Gastroesophageal sphincter (tissue), 3 donors: Measurements from ENCODE around the gene SPACA9.

ENCODE experiments used
- POLR2A ChIP-seq, 2 donors: fragments of 450-650 bp; IDR thresholded peaks; one replicate each; pipeline ENCODE4 v1.6.1; 2017; ENCODE audit warnings: antibody characterized with exemption in 2 of 2, mild to moderate bottlenecking in 2 of 2, moderate library complexity in 1 of 2
- POLR2AphosphoS5 ChIP-seq: sonication (generic); formaldehyde crosslinking; IDR thresholded peaks from one replicate; pipeline ENCODE4 v1.6.1; 2017; ENCODE audit warnings: antibody characterized with exemption
- TF ChIP-seq, protein P1 (sequence below), 4 experiments: fragments of 200-600 bp in 2 of 4; fragments of 450-650 bp in 2 of 4; sonication (generic) in 1 of 4; IDR thresholded peaks; one replicate each; pipeline ENCODE4 v1.5.1; 2017 to 2019; ENCODE audit warnings: antibody characterized with exemption in 4 of 4, mild to moderate bottlenecking in 2 of 4, moderate library complexity in 2 of 4

DNA sequence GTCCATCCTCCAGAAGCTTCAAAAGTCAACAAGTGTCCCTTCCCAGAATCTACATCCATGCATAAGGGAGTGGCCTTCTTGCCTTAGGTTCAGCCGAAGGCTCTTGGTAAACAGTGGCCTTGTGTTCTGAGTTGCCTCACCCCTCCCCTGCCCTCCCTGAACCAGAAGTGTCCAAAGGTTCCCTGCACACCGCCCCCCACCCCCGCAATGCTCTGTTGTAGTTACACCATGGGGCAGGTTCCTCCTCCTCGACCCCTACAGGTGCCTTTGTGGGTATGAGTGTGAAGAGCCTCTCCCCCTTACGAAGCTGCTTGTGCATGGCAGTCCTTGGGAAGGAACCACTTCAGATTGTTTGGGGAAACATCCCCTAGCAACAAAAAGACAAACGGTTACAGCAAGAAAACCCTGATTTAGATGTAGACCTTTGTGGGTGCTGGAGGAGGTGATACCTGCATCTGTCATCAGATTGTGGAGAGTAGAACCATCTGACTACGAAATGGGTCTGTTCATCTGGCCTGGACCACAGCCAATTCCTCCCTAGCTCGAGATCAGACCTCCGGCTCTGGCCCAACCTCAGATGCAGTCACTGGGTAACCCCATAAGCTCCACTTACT is 7.1 kb downstream of the SPACA9 start:
- TF ChIP-seq, protein P1, sequence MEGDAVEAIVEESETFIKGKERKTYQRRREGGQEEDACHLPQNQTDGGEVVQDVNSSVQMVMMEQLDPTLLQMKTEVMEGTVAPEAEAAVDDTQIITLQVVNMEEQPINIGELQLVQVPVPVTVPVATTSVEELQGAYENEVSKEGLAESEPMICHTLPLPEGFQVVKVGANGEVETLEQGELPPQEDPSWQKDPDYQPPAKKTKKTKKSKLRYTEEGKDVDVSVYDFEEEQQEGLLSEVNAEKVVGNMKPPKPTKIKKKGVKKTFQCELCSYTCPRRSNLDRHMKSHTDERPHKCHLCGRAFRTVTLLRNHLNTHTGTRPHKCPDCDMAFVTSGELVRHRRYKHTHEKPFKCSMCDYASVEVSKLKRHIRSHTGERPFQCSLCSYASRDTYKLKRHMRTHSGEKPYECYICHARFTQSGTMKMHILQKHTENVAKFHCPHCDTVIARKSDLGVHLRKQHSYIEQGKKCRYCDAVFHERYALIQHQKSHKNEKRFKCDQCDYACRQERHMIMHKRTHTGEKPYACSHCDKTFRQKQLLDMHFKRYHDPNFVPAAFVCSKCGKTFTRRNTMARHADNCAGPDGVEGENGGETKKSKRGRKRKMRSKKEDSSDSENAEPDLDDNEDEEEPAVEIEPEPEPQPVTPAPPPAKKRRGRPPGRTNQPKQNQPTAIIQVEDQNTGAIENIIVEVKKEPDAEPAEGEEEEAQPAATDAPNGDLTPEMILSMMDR (IDR thresholded peaks at IDR 0.05), result no peak
- TF ChIP-seq POLR2A (IDR thresholded peaks at IDR 0.05), result no peak
- TF ChIP-seq POLR2AphosphoS5, result no peak
